Trophoblast cell (in vitro differentiated cells and primary cell): ENCODE results near the gene TLCD3A.
"Not testable (repeated sequence)": the region's sequence is repeated elsewhere in the genome, so short reads cannot be mapped to it uniquely, and the experiment has no call there.

Experiments used
- DNase-seq, 2 donors: peaks; one replicate each; pipeline ENCODE4 v3.0.0-alpha.2; 2016
- H2AFZ ChIP-seq: 2 replicates; pipeline ENCODE4 v1.6.1; 2013; ENCODE audit warnings: low read length, moderate library complexity, mild to moderate bottlenecking; ENCODE audit not compliant: insufficient read depth, poor library complexity
- H2AK5ac ChIP-seq: 2 replicates; pipeline ENCODE4 v1.6.1; 2013; ENCODE audit warnings: mild to moderate bottlenecking, low read length
- H2BK120ac ChIP-seq: 2 replicates; pipeline ENCODE4 v1.6.1; 2013; ENCODE audit warnings: low read length, mild to moderate bottlenecking, moderate library complexity; ENCODE audit not compliant: insufficient read depth, poor library complexity
- H2BK12ac ChIP-seq: 2 replicates; pipeline ENCODE4 v1.6.1; 2013; ENCODE audit warnings: mild to moderate bottlenecking, low read length, moderate library complexity
- H2BK5ac ChIP-seq: 2 replicates; pipeline ENCODE4 v1.6.1; 2013; ENCODE audit warnings: low read length, low read depth, moderate library complexity, mild to moderate bottlenecking; ENCODE audit not compliant: poor library complexity
- H3K14ac ChIP-seq: 2 replicates; pipeline ENCODE4 v1.6.1; 2013; ENCODE audit warnings: mild to moderate bottlenecking, low read length
- H3K18ac ChIP-seq: 2 replicates; pipeline ENCODE4 v1.6.1; 2013; ENCODE audit warnings: mild to moderate bottlenecking, low read length
- H3K23ac ChIP-seq: 2 replicates; pipeline ENCODE4 v1.6.1; 2013; ENCODE audit warnings: low read length
- H3K27ac ChIP-seq: 2 replicates; pipeline ENCODE4 v1.5.1; 2013; ENCODE audit warnings: low read depth, mild to moderate bottlenecking, inconsistent platforms, low read length, moderate library complexity
- H3K27me3 ChIP-seq: 2 replicates; pipeline ENCODE4 v1.6.1; 2013; ENCODE audit warnings: inconsistent platforms, mild to moderate bottlenecking, low read length, moderate library complexity; ENCODE audit not compliant: insufficient read depth
- H3K36me3 ChIP-seq, 2 experiments: 1 replicate in 1 of 2; 2 replicates in 1 of 2; pipeline ENCODE4 v1.6.1; 2013; ENCODE audit warnings: low read length in 2 of 2, mild to moderate bottlenecking in 2 of 2, moderate library complexity in 1 of 2; ENCODE audit not compliant: insufficient read depth in 2 of 2, control insufficient read depth in 1 of 2
- H3K4ac ChIP-seq: 2 replicates; pipeline ENCODE4 v1.6.1; 2013; ENCODE audit warnings: low read depth, mild to moderate bottlenecking, low read length, moderate library complexity
- H3K4me1 ChIP-seq, 2 experiments: 1 replicate in 1 of 2; 2 replicates in 1 of 2; pipeline ENCODE4 v1.6.1; 2013; ENCODE audit warnings: low read length in 2 of 2, mild to moderate bottlenecking in 2 of 2, moderate library complexity in 1 of 2; ENCODE audit not compliant: insufficient read depth in 2 of 2, control insufficient read depth in 1 of 2
- H3K4me2 ChIP-seq: 2 replicates; pipeline ENCODE4 v1.6.1; 2013; ENCODE audit warnings: inconsistent platforms, mild to moderate bottlenecking, low read length, moderate library complexity
- H3K4me3 ChIP-seq: 2 replicates; pipeline ENCODE4 v1.5.1; 2013; ENCODE audit warnings: mild to moderate bottlenecking, low read depth, low read length, inconsistent platforms
- H3K79me1 ChIP-seq: one replicate; pipeline ENCODE4 v1.6.1; 2013; ENCODE audit warnings: low read length
- H3K79me2 ChIP-seq: 2 replicates; pipeline ENCODE4 v1.6.1; 2013; ENCODE audit warnings: low read length, mild to moderate bottlenecking; ENCODE audit not compliant: control insufficient read depth, insufficient read depth, poor library complexity
- H3K9ac ChIP-seq: 2 replicates; pipeline ENCODE4 v1.6.1; 2013; ENCODE audit warnings: mild to moderate bottlenecking, low read length
- H3K9me3 ChIP-seq: 2 replicates; pipeline ENCODE4 v1.6.1; 2013; ENCODE audit warnings: low read depth, mild to moderate bottlenecking, control low read depth, inconsistent platforms, low read length; ENCODE audit not compliant: insufficient read depth
- H4K12ac ChIP-seq: 2 replicates; pipeline ENCODE4 v1.6.1; 2013; ENCODE audit warnings: low read depth, mild to moderate bottlenecking, low read length, moderate library complexity
- H4K8ac ChIP-seq: 2 replicates; pipeline ENCODE4 v1.6.1; 2013; ENCODE audit warnings: low read depth, mild to moderate bottlenecking, low read length, moderate library complexity
- H4K91ac ChIP-seq: one replicate; pipeline ENCODE4 v1.6.1; 2013; ENCODE audit warnings: low read depth, mild to moderate bottlenecking, low read length, moderate library complexity
- WGBS: extraction: QIAGEN DNeasy Blood & Tissue Kit; methylation state at CpG from one replicate; pipeline ENCODE4 v1.1.7; 2013; ENCODE audit warnings: missing lambda C conversion rate; ENCODE audit not compliant: insufficient read length, insufficient coverage; ENCODE audit errors: extremely low coverage; 5-methylcytosine and 5-hydroxymethylcytosine counted together

TLCD3A gene

DNA sequence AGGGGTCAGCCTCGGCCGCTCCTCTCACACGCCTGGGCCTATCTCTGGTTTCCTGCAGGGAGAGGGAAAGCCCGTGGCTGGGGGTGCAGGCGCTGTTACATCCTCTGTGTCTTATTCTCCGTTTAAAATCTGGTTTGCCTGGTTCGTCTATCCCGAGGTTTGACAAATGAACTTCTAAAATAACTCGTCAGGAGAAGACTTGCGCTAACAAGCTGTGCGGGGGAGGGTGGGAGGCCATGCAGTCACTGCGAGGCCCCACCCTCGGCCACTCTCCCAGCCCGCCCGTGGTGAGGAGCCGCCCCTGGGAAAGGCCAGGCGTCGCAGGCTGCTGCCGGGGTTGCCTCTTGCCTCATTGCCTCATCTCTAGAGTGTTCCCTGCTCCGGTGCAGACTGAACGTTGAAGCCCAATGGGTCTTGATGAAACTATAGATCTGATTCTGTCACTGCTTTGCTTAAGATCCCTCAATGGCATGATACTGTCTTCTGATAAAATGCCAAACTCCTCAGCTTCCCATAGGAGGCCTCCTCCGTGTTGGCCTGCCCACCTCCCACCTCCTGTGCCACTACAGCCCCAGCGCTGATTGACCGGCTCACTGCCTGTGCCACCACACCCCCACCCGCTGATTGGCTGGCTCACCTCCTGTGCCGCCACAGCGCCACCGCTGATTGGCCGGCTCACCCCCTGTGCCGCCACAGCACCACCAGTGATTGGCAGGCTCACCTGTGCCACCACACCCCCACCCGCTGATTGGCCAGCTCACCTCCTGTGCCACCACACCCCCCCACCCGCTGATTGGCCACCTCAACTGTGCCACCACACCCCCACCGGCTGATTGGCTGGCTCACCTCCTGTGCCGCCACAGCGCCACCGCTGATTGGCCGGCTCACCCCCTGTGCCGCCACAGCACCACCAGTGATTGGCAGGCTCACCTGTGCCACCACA, 57.8 kb downstream of the TLCD3A start:
- Histone ChIP-seq H3K4me3 (peak overlapping the region; percentile 47), H3K36me3 (peaks cover 12 to 32% of the 10 kb centered on the region in 2 experiments), H3K4me2 (peak overlapping the region; percentile 36)
- H2AFZ ChIP-seq, H2BK5ac ChIP-seq, H2AK5ac ChIP-seq, H2BK120ac ChIP-seq, H4K8ac ChIP-seq, H3K18ac ChIP-seq, H3K79me1 ChIP-seq, H3K9ac ChIP-seq, H3K23ac ChIP-seq, DNase-seq, H4K91ac ChIP-seq, H3K79me2 ChIP-seq, H3K9me3 ChIP-seq, H3K4ac ChIP-seq, H4K12ac ChIP-seq, H3K4me1 ChIP-seq, H2BK12ac ChIP-seq, H3K14ac ChIP-seq, H3K27me3 ChIP-seq, H3K27ac ChIP-seq: not testable (repeated sequence)
- no CpG with 5 or more reads among the region's 38 CpGs for WGBS

DNA sequence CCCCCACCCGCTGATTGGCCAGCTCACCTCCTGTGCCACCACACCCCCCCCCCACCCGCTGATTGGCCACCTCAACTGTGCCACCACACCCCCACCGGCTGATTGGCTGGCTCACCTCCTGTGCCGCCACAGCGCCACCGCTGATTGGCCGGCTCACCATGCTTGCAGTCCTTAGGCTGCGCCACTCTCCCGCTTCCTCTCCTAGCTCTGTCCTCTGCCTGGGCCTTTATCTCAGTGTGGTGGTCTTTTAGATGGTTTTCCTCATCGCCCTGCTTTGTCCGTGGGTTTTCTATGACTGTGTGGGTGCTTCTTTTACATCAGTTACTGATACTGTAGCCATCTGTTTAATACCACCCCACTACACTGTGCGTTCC, 58.5 kb downstream of the TLCD3A start:
- H3K9me3 ChIP-seq, H2AK5ac ChIP-seq, H2BK120ac ChIP-seq, H3K27ac ChIP-seq, H3K4me3 ChIP-seq, H3K27me3 ChIP-seq, H2AFZ ChIP-seq, H4K8ac ChIP-seq, H3K4me2 ChIP-seq, H3K18ac ChIP-seq, H3K4ac ChIP-seq, DNase-seq, H3K4me1 ChIP-seq, H2BK12ac ChIP-seq, H3K23ac ChIP-seq, H4K12ac ChIP-seq, H3K14ac ChIP-seq, H3K79me1 ChIP-seq, H3K9ac ChIP-seq, H3K79me2 ChIP-seq, H4K91ac ChIP-seq, H2BK5ac ChIP-seq: not testable (repeated sequence)
- WGBS: no CpG with 5 or more reads among the region's 12 CpGs
- H3K36me3 ChIP-seq: peaks cover 14 to 34% of the 10 kb centered on the region in 2 experiments

DNA sequence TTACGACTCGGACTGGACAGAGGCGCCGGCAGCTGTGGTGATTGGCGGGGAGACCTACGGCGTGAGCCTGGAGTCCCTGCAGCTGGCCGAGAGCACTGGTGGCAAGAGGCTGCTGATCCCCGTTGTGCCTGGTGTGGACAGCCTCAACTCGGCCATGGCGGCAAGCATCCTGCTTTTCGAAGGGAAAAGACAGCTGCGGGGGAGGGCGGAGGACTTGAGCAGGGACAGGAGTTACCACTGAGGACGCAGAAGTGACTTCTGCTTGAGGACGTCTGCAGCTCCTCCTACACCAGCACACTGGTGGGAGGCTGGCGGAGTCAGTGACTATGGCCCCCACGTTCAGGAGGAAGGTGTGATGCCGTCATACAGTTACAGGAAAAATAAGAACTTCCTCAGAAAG, 59.4 kb downstream of the TLCD3A start:
- H3K9ac ChIP-seq: no peak overlapping the region
- no peak overlapping the region for H4K91ac ChIP-seq
- no peak overlapping the region for H2AFZ ChIP-seq
- H3K79me1 ChIP-seq: no peaks in the 10 kb centered on the region
- no peak overlapping the region for H3K27ac ChIP-seq
- H3K23ac ChIP-seq: no peak overlapping the region
- H3K4me1 ChIP-seq: peaks cover 2 to 4% of the 10 kb centered on the region in 2 experiments
- no peak overlapping the region for H2BK5ac ChIP-seq
- H3K4me3 ChIP-seq: no peak overlapping the region
- H3K18ac ChIP-seq: no peak overlapping the region
- H2BK12ac ChIP-seq: no peak overlapping the region
- no peak overlapping the region for H4K8ac ChIP-seq
- no peak for DNase-seq
- no peaks in the 10 kb centered on the region for H3K79me2 ChIP-seq
- no peaks in the 10 kb centered on the region for H3K27me3 ChIP-seq
- H2BK120ac ChIP-seq: no peak overlapping the region
- no peak overlapping the region for H2AK5ac ChIP-seq
- no peak overlapping the region for H4K12ac ChIP-seq
- peaks cover 22 to 41% of the 10 kb centered on the region in 2 experiments for H3K36me3 ChIP-seq
- H3K9me3 ChIP-seq: peaks cover 2% of the 10 kb centered on the region
- no CpG with 5 or more reads among the region's 19 CpGs for WGBS
- H3K14ac ChIP-seq: no peak overlapping the region
- H3K4me2 ChIP-seq: no peak overlapping the region
- H3K4ac ChIP-seq: no peak overlapping the region

DNA sequence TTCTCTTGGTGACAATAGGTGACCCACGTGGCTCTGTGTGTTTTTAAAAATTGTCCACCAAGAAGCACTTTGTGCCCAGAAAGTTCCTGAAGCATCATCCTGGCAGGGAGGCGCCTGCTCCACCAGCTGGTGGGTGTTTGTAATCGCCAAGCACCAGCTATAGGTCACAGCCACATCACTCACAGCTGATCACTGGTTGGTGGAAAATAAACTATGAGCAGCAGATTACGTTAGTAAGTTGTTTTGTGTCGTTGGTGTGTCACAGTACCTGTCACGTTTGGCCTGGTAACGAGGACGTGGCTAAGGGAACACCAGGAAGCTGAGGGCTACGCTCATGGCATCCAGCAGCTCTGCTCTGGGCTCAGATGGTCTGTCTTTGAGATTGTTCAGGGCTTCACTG, 59.9 kb downstream of the TLCD3A start:
- Histone ChIP-seq H4K91ac (no peak overlapping the region), H3K79me1 (no peaks in the 10 kb centered on the region), H3K4me1 (peaks cover 2 to 4% of the 10 kb centered on the region in 2 experiments), H3K14ac (no peak overlapping the region), H2BK12ac (no peak overlapping the region), H4K12ac (no peak overlapping the region), H2AFZ (no peak overlapping the region), H3K9me3 (peaks cover 2% of the 10 kb centered on the region), H3K18ac (no peak overlapping the region), H3K27ac (no peak overlapping the region), H3K4ac (no peak overlapping the region), H3K4me2 (no peak overlapping the region), H3K4me3 (no peak overlapping the region), H3K27me3 (no peaks in the 10 kb centered on the region), H4K8ac (no peak overlapping the region), H3K9ac (no peak overlapping the region), H2BK5ac (no peak overlapping the region), H2AK5ac (no peak overlapping the region), H2BK120ac (no peak overlapping the region), H3K79me2 (no peaks in the 10 kb centered on the region), H3K36me3 (peaks cover 27 to 45% of the 10 kb centered on the region in 2 experiments), H3K23ac (no peak overlapping the region)
- no peak for DNase-seq
- WGBS: no CpG with 5 or more reads among the region's 9 CpGs
